GM18870 (cell line): Measurements from ENCODE around the gene CTSW.

ENCODE experiments used
- ATAC-seq: cut with Tn5 transposase; IDR thresholded peaks from one replicate; pipeline ENCODE4 v1.9.1; 2021; ENCODE audit warnings: moderate library complexity; ENCODE audit not compliant: unreplicated experiment

Gene CTSW

DNA sequence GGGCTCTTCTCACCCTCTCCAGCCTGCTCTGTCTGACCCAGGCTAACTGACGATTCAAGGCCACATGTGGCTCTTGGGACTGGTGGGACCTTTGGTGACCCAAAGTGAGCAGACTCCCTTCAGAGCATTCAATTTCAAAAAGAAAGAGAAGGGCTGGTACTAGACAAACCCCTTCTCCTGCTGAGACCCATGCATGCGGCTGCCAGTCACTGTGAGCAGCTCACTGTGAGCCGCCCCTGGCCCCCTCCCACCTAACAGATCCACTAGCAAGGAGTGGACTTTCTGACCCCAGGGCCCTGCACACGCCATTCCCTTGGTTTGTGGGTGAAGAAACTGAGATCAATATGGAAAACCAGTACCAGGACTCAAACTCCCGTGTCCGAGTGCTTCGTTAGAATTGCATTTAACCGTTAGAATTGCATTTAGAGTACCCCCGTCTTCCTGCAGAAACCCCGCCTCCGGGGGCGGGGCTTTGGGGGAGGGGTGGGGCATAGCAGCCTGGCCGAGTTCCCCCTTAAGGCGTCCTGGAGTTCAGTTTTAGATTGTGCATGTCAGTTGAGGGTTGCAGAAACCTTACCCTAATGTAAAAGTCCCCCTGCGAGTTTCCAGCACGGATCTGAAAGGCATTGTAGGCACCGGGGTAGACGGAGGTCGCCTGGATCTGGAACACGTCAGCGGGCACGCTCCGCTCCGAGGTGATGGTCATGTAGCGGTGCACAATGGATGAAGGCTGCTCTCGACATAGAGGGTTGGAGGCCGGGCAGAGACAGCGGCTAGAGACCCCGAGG, 12.2 kb upstream of the CTSW start:
- no peak for ATAC-seq

DNA sequence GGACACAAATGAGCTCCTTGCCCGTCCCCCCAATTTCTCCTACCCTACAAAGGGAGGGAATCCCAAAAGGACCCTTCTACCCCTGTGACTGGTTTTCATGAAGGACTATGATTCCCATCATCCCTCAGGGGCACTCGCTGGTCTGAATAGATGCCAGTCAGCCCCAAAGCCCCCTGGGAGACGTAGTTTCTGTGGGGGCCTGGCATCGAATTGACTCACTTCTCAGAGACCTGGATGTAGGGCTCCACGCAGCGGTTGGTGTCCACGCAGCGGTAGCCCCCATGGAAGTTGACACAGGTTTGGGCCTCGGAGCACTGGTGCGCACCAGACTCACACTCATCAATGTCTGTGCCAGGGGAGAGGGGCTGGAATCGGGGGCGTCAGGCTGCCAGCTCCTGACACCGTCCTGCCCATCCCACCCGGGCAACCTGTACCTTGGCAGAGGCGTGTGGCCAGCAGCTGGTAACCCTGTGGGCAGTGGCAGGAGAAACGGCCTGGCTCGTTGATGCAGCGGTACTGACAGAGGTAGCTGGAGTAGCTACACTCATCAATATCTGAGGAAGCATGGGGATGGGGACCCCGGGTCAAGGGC, 11.5 kb upstream of the CTSW start:
- ATAC-seq, result no peak

DNA sequence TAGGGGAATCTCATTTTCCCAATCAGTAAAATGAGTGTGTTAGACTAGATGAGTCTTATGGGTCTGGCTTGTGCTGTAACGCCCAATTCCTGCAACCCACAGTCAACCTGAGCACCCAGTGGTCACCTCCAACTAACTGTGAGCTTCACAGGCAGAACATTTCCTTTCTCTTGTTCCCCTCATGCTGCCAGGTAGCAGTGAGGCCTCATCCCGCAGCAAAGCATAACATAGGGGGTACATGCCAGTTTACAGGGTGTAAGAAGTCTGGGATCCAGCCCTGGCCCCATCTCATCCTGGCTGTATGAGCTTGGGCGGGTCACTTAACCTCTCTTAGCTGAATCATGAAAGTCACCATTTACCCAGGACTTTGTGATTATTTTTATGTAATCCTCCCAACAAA, 10.7 kb upstream of the CTSW start:
- no peak for ATAC-seq

DNA sequence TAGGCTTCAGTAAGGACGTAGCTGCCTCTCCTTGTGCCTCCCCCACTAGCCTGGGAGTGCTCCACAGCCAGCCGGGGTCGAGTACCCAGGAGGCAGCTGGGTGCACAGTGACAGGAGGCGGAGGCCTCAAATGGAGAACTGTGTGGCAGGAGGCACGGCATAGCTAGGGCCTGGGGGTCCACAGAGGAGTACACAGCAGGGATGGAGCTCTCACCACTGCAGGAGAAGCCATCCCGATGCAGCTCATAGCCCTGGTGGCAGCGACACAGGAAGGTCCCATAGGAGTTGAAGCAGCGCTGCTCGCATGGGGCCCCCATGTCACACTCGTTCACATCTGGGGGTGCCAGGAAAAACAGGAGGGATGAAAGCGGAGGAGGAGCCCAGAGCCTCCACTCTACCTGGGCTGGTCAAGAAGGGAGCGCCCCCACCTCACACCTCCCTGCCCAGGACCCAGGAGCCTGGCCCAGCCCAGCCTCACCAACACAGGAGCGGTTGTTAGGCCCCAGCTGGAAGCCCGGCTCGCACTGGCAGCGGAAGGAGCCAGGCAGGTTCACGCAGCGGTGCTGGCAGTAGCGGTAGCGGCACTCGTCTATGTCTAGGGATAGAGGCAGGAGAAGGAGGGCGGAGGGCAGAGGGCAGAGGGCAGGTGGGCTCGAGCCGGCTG, 9.9 kb upstream of the CTSW start:
- ATAC-seq, result no peak

GRCh38 chr11:65870307-65870658, 9.4 kb upstream of the CTSW start:
- no peak for ATAC-seq

- no peak for ATAC-seq
Observed at GRCh38 chr11:65870706-65871681, 8.6 kb upstream of the CTSW start.

DNA sequence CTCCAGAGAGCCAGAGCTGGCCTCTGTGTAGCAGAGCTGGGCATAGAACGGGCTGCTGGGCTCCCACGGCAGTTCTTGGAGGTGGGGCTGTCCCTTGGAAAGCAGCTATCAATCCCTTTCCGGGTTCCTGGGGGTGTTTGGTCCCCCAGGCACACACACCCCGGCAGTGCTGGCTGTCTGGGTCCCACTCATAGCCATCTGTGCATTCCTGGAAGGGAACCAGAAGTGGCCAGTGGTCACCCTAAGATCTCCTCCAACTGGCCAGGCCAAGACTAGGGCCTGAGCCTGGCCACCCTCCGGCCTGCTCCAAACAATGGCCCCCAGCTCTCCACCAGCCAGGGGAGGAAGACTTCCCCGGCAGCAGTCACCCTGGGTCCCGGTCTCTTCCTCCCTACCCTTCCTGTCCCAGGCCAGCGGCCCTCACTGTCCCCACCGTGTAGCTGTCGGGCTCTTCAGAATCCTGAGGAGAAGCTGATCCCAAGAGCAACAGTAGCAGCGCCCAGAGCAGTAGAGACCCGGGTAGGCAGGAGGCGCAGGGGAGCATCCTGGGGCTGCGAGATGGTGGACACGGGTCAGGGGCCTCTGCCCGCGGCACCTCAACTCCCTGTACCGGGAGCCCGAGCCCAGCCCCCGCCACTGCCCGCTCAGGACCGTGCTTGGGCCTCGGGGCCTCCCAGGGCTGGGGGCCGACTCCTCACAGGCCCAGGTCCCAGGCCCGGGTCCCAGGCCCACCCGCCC, 7.7 kb upstream of the CTSW start:
- no peak for ATAC-seq

DNA sequence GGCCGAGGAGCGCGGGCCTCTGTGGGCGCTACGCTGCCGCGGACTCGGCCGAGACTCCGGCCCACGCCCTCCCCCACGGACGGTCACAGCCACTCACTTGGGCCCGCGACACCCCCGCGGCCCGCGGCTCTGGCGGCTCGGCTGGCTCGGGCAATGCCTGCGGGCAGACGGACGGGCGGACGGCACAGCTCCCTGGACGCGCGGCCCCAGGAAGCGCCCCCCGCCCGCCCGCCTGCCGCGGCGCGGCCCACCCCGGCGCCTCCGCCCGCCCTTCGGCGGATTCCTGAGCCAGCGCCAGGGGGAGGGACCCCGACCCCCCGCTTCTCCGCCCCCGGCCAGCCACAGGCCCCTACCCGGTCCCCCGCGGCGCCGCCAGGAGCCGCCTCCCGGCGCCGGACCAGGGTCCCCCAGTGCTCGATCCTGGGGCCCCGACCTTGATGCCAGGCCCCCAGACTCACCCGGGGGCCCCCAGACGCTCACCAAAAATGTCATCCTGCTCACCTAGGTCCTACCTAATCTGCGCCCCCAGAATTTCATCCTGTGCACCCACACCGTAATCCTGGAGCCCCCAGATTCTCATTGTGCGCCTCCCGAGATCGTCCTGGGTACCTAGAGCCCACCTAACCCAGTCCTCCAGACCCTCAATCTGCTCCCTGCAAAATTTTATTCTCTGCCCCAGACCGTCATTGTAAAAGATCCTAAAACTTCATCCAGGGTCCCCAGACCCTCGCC, 6.9 kb upstream of the CTSW start, which contains the start of gene EFEMP2:
Gene EFEMP2 (minus strand): TSS at position 215 of the 732 bp plus-strand sequence. CDS start 446 bp downstream, outside the sequence.
- no peak for ATAC-seq

DNA sequence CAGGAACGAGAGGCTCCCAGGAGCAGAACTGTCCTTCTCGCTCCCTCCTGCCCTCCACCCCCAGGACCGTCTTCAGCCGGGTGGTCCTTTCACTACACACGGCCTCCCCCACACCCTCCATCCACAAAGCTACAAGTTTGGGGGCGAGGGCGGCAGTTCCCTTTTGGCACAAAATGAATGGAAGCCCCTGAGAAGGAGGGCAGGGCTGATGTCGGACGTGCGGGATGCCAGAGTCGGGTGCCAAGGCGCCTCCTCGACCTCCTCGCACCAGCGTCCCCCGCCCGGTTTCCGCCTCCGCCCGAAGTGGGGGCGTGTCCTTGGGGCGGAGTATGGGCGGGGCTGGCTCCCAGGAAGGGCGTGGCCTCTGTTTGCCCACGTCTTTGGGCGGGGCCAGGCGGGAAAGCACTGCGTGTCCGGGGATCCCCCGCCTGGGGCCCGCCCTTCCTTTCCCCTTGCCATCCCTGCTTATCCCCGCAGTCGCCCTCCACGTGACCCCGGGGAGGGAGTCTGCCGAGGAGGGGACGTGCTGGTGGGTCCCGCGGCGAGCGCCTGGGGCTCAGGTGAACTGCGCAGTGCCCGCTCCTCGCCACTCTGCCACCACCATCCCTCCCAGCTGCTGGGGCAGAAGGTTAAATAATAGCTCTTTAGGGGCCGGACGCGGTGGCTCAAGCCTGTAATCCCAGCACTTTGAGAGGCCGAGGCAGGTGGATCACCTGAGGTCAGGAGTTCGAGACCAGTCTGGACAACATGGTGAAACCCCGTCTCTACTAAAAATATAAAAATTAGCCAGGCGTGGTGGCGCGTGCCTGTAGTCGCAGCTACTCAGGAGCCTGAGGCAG, 6.1 kb upstream of the CTSW start:
- peak; percentile 60 for ATAC-seq

- no peak for ATAC-seq
Observed at GRCh38 chr11:65880027-65880426, 390 bp downstream of the CTSW start.

DNA sequence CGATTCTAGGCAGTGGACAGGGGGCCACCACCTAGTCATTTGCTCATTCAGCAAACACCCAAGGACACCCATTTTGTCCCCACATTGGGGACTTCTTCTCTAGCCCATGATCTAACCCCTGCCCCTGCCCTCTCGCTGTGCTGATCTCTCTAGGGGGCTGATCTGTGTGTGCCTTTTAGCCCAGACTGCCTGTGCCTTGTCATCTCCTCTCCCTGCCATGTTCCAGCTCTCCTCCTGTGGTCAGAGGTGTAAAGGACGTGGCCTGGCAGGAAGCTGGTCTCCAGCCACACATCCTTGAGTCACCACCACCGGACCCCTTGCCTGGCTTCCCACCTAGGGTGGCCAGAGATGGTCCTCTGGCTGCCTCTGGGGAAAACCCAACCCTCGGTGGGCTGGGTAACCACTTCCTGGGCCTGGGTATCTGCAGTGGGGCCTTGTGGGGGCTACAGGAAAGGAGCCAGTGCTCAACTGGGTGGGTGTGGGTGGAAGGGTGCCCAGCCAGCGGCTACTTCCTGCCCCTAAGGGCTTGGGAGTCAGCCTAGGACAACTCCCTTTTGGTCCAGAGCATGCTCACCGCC, 1.3 kb downstream of the CTSW start:
- no peak for ATAC-seq

DNA sequence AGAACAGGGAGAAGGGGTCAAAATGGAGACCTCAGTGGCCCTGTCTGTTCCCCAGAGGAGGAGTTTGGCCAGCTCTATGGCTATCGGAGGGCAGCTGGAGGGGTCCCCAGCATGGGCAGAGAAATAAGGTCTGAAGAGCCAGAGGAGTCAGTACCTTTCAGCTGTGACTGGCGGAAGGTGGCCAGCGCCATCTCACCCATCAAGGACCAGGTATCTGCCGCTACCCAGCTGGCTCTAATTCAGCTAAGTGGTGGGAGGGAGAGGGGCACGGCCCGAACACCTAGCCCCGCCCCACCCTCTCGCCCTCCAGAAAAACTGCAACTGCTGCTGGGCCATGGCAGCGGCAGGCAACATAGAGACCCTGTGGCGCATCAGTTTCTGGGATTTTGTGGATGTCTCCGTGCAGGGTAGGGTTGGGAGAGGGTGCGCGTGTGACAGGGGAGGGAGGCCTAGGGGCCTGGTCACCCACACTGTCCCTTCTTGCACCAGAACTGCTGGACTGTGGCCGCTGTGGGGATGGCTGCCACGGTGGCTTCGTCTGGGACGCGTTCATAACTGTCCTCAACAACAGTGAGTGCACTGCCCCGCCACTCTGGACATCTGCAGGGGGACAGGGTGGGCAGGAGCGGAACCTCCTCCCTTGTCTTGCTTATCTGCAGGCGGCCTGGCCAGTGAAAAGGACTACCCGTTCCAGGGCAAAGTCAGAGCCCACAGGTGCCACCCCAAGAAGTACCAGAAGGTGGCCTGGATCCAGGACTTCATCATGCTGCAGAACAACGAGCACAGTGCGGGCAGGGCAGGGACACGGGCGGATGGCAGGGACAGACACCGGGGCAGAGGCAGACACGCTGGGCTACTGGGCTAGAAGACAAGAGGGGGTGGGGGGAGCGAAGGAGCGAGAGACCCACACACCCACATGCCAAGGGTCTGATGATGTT, 2.8 kb downstream of the CTSW start:
- ATAC-seq, result no peak

DNA sequence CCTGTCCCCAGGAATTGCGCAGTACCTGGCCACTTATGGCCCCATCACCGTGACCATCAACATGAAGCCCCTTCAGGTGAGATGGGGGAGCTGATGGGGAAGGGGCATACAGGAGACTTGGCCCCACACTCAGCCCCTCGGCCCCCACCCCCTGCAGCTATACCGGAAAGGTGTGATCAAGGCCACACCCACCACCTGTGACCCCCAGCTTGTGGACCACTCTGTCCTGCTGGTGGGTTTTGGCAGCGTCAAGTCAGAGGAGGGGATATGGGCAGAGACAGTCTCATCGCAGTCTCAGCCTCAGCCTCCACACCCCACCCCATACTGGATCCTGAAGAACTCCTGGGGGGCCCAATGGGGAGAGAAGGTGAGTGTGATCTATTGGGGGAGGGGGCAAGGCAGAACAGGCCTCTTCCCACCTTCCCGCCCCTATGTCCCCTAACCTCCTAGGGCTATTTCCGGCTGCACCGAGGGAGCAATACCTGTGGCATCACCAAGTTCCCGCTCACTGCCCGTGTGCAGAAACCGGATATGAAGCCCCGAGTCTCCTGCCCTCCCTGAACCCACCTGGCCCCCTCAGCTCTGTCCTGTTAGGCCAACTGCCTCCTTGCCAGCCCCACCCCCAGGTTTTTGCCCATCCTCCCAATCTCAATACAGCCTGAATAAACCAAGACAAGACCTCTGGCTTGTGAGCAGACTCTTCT, 3.6 kb downstream of the CTSW start:
- no peak for ATAC-seq

GRCh38 chr11:65883786-65884715, 4.4 kb downstream of the CTSW start:
- ATAC-seq, result no peak

DNA sequence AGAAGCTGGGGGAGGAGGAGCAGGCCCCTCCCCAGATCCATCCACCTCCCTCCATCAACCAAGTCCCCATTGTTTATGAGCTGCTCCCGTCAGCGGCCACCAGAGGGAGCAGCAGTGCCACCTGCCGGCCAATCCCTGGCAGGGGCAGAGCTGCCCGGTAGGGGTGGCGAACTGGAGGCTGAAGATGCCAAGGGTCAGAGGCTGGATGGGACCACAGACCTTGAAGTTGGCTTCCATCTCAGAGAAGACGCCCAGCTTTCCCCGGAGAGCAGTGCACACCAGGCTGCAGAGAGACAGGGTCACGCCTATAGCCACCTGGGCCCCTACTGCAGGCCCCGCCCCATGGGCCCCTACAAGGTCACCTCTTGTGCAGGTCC, 5.1 kb downstream of the CTSW start:
- ATAC-seq, result no peak

- ATAC-seq, result no peak
Observed at GRCh38 chr11:65885231-65885630, 5.6 kb downstream of the CTSW start.
